Mammary epithelial cell (primary cell): ENCODE data around the gene PDPR.
"Not testable (repeated sequence)": the region's sequence is repeated elsewhere in the genome, so short reads cannot be mapped to it uniquely, and the experiment has no call there.

Experiments
- CTCF ChIP-seq, 2 donors: IDR thresholded peaks in 1 of 2; conservative IDR thresholded peaks in 1 of 2; 2 replicates each; pipeline ENCODE4 v1.5.1; 2011 to 2012; ENCODE audit warnings: inconsistent platforms in 2 of 2, low read length in 2 of 2, mild to moderate bottlenecking in 2 of 2, control low read depth in 1 of 2, low read depth in 1 of 2; ENCODE audit not compliant: insufficient read depth in 1 of 2; ENCODE audit errors: extremely low read depth in 1 of 2
- EZH2 ChIP-seq: IDR thresholded peaks from 2 replicates; pipeline ENCODE4 v1.6.1; 2012; ENCODE audit warnings: low read length, inconsistent platforms, borderline replicate concordance

- TF ChIP-seq EZH2; CTCF (conservative IDR thresholded peaks at IDR 0.05 in 1 of 2, IDR thresholded peaks at IDR 0.05 in 1 of 2; ENCODE audit: extremely low read depth in 1 of 2, insufficient read depth in 1 of 2, low read depth in 1 of 2, low read length in 2 of 2): not testable (repeated sequence)
These were observed 28.6 kb downstream of the PDPR start for GRCh38 chr16:70142739-70143138.
